NCI-H748 treated with DMSO at 0.1 percent for 48 hours (cell line): ENCODE data around the gene TP73.
A peak's percentile ranks its signal among the peaks of the same experiment; 100 is the strongest.

ENCODE experiments used
- DNase-seq: peaks from one replicate; lab custom pipeline; 2025; lab: John Stamatoyannopoulos, UW

Gene TP73

GRCh38 chr1:3689138-3689750, 36.9 kb downstream of the TP73 start:
- DNase-seq: no peak

GRCh38 chr1:3690282-3691065, 38.2 kb downstream of the TP73 start:
- no peak for DNase-seq

GRCh38 chr1:3691421-3692204, 39.3 kb downstream of the TP73 start:
- DNase-seq: no peak

GRCh38 chr1:3692598-3692997, 40.3 kb downstream of the TP73 start:
- no peak for DNase-seq

- DNase-seq: no peak
Measured at GRCh38 chr1:3693321-3693720, 41.0 kb downstream of the TP73 start.

- no peak for DNase-seq
Measured at GRCh38 chr1:3695326-3696217, 43.3 kb downstream of the TP73 start.

GRCh38 chr1:3696689-3697088, 44.4 kb downstream of the TP73 start:
- no peak for DNase-seq

GRCh38 chr1:3697104-3697503, 44.8 kb downstream of the TP73 start:
- no peak for DNase-seq

- peak; percentile 70 for DNase-seq
Measured at GRCh38 chr1:3697810-3698209, 45.5 kb downstream of the TP73 start.

GRCh38 chr1:3698660-3699408, 46.5 kb downstream of the TP73 start:
- no peak for DNase-seq

- no peak for DNase-seq
Measured at GRCh38 chr1:3699596-3699995, 47.3 kb downstream of the TP73 start.

GRCh38 chr1:3700631-3701030, 48.3 kb downstream of the TP73 start:
- DNase-seq: no peak

GRCh38 chr1:3702528-3702927, 50.2 kb downstream of the TP73 start:
- no peak for DNase-seq

- no peak for DNase-seq
Measured at GRCh38 chr1:3702990-3703728, 50.8 kb downstream of the TP73 start.

- DNase-seq: no peak
Measured at GRCh38 chr1:3703786-3704371, 51.6 kb downstream of the TP73 start.

- DNase-seq: no peak
Measured at GRCh38 chr1:3705341-3705950, 53.1 kb downstream of the TP73 start.

- no peak for DNase-seq
Measured at GRCh38 chr1:3706651-3707297, 54.5 kb downstream of the TP73 start.

- DNase-seq: no peak
Measured at GRCh38 chr1:3707298-3707938, 55.1 kb downstream of the TP73 start.

- DNase-seq: no peak
Measured at GRCh38 chr1:3707939-3708328, 55.6 kb downstream of the TP73 start.
